DMS 273 treated with DMSO at 0.1 percent for 48 hours (cell line): ENCODE data around the gene ATXN7L3.
A peak's percentile ranks its signal among the peaks of the same experiment; 100 is the strongest.
"Not testable (repeated sequence)": the region's sequence is repeated elsewhere in the genome, so short reads cannot be mapped to it uniquely, and the experiment has no call there.

Experiments used
- DNase-seq: peaks from one replicate; lab custom pipeline; 2025; lab: John Stamatoyannopoulos, UW

Gene ATXN7L3, protein sequence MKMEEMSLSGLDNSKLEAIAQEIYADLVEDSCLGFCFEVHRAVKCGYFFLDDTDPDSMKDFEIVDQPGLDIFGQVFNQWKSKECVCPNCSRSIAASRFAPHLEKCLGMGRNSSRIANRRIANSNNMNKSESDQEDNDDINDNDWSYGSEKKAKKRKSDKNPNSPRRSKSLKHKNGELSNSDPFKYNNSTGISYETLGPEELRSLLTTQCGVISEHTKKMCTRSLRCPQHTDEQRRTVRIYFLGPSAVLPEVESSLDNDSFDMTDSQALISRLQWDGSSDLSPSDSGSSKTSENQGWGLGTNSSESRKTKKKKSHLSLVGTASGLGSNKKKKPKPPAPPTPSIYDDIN

DNA sequence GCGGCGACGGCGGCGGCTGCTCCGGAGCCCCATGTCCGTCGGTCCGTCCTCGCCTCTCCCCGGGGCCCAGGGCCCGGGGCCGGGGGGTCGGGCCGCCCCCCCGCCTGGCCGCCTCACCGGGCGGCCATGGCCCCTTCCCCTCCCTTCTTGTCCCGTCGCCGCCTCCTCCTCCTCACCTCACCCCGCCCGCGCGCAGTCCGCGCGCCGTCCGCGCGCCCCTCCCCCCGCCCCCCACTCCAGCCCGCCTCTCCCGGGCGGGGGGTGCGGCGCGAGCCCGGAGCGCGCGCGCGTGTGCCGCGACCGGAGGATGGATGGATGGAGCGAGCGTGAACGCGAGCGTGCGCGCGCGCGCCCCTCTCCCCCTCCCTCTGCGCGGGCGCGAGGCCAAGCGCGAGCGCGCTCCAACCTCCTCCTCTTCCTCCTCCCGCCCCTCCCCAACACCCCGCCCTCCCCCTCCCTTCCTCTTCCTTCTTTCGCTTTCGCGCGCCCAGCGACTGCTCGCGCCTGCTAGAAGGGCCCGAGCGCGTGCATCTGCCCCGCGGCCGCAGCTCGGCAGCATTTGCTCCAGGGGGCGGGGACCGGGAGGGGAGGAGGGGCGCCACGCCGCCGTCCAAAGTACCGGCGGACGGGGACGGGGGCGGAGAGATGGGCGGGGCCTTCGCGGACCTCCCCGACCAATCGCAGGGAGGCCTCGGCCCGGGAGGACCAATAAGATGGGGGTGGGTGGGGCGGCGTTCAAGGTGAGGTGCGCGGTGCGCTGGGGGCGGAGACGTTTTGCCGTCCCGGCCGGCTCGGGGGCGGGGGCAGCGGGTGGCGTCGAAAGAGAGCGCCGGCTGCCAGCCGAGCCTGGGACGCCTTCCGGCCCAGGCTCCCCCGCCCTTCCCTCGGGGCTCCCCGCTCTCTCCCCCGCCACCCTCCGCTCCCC, at the start of gene ATXN7L3:
ATXN7L3 (minus strand) TSS at position 332 of the 925 bp plus-strand sequence. CDS start 1,814 bp downstream, outside the sequence.
- peak; percentile 93 for DNase-seq

DNA sequence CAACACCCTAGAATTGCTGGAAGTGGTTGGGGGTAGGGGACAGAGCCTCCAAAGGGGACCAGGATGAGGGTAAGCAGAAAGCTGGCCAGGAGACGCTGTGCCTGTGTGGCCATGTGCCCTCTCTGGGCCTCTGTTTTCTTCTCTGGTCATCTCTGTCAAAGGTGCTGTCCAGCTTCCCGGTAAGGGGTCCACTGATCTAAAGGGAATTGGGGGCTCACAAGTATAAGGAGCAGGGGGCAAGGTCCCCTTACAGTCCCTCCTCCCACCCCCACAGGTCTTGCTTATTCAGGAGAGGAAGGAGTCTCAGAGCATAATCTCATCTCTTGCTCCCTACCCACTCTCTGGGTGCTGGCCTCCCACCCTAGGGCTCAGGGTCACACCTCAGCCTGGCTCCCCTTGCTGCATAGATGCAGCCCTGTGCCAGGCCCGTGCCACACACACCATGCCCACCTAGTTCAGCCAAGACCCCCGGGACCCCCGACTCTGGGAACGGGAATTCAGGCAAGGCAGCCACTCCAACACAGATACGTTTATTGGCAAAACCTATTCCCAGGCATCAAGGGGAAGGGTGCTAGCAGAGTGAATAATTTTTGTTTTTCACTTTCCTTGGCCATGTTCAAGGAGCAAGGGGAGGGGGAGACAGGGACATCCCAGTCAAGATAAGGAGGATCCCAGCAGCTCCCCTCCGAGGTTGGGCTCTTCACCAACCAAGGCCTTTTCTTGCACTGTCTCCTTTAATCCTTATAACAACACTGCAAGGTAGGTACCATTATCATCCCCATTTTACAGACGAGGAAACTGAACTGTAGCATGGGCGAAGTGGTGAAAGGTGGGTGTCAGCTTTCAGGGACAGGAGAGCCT, 48.4 kb upstream of the ATXN7L3 start:
- DNase-seq = no peak

DNA sequence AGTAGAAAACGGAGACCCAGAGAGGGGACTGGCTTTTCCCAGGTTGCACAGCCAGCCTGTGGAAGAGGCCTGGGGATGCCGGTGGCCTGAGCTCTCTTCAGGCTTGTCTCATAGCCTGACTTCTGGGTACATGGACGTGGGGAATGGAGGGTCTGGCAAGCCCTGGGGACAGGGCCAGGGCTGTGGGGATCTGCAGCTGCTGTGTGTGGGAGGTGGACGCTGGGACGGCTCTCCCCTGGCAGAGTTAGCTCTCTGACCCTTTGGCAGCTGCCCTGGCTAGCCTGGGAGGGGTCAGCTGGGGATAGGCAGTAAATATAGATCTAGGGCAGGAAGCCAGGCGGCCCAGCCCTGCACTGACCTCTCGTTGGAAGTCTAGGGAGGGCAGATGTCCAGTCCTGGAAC, 47.8 kb upstream of the ATXN7L3 start:
- no peak for DNase-seq

DNA sequence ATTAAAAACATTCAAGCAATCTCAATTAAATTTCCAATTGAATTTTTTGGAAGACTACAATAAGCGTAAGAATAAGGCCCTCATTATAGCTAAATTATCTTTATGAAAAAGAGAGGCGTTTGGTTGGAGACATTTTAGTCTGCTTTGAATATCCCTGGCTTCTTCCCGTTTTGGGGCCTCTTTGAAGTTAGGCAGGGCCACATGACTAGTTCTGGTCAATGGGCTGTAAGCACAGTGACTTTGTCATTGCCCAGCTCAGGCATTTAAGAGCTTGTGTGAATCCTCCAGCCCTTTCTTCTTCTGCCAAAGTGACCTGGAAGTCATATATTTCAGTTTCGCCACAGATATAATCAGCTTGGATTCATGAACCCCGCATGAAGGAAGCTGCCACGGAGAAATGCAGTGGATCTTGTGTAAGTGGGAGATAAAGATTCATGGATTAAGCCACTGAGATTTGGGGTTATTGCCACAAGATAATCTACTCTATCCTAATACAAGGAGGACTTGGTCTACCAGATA, 41.5 kb upstream of the ATXN7L3 start:
- DNase-seq = no peak

DNA sequence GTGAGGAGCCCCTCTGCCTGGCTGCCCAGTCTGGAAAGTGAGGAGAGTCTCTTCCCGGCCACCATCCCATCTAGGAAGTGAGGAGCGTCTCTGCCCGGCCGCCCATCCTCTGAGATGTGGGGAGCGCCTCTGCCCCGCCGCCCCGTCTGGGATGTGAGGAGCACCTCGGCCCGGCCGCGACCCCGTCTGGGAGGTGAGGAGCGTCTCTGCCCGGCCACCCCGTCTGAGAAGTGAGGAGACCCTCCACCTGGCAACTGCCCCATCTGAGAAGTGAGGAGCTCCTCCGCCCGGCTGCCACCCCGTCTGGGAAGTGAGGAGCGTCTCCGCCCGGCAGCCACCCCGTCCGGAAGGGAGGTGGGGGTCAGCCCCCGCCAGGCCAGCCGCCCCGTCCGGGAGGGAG, 38.2 kb upstream of the ATXN7L3 start:
- DNase-seq = not testable (repeated sequence)

DNA sequence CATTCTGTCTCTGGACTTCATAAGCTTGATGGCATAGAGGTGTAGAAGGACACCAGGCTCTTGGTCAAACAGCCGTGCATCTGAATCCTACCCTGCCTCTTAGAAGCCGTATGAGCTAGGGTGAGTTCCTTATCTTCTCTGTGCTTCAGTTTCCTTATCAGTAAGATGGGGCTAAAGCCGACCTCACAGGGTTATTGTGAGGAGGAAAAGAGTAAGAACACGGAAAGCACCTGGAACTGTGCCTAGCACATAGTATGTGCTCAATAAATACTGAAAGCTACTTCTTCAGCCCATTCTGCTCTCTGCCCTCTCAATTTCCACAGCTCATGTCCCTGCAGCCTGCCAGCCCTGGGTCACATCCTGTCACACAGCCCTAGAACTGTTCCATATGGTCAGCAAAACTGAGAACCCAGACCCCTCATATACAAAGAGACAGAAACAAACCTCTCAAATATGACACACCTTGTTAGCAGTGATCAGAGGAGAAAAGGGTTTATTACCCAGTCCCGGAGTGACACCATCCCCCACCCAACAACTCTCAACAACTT, 36.8 kb upstream of the ATXN7L3 start:
- no peak for DNase-seq

DNA sequence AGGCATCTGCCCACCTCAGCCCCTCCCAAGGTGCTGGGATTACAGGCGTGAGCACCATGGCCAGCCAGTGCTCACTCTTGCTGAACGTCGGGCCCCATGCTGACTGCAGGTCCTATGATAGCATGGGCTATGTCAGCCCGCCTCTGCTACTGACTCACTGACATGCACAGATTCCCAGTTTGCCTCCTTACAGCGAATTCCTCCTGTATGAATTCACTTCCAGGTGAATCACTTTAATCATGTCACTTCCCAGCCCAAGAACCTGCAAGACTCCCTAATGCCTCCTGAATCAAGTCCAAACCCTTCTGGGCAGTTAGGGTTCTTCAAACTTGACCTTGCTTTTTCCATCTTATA, 35.9 kb upstream of the ATXN7L3 start:
- DNase-seq = no peak

DNA sequence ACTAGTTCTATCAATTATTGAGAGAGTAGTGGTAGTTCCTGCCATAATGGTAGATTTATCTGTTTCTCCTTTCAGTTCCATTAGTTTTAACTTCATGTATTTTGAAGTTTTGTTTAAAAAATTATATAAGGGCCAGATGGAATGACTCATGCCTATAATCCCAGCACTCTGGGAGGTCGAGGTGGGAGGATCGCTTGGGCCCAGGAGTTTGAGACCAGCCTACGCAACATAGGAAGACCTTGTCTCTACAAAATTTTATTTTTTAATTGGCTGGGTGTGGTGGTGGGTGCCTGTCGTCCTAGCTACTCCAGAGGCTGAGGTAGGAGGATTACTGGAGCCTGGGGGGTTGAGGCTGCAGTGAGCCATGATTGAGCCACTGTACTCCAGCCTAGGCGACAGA, 33.9 kb upstream of the ATXN7L3 start:
- no peak for DNase-seq

DNA sequence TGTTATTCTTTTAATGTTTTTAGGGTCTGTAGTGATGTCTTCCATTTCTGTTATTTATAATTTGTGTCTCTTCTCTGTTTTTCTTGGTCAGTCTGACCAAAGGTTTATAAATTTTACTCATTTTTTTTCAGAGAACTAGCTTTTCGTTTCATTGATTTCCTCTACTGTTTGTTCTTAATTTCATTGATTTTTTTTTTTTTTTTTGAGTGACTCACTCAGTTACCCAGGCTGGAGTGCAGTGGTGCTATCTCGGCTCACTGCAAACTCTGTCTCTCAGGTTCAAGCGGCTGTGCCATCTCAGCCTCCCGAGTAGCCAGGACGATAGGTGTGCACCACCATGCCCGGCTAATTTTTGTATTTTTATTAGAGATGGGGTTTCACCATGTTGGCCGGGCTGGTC, 32.4 kb upstream of the ATXN7L3 start:
- DNase-seq = no peak

DNA sequence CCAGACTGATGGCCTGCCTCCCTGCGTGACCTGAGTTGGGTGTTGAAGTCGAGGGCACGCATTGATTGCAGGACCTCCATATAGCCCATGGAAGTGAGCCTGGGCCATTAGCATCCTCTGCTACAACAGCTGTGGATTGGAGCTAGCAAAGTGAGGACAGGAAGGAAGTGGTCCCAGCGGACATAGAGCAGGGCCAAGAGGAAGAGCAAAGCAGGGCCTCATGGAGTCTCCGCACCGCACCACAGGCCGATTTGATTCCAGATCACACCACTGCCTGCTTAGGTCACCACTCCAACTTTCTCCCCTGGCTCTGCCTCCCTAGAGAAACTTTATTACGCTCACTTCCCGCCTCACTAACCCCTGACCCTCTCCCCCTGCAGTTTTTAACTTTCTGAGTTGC, 30.5 kb upstream of the ATXN7L3 start:
- no peak for DNase-seq

DNA sequence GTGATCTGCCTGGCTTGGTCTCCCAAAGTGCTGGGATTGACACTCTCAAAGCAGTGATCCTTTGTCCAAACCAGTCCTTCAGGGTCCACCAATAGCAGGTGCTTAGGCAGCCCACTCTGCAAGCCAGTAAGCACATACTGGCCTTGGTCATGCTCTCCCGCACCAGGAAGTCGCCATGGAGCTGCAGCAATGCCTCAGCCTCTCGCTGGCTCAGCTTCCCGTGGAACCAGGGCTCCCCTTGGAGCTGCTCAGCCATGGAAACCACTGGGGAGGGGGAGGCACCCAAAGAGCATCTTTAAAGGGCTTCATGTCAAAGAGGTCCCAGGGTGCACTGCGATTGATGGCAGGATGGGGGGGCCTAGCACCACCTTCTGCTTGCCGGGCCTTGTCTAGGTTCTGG, 29.4 kb upstream of the ATXN7L3 start:
- DNase-seq = no peak

DNA sequence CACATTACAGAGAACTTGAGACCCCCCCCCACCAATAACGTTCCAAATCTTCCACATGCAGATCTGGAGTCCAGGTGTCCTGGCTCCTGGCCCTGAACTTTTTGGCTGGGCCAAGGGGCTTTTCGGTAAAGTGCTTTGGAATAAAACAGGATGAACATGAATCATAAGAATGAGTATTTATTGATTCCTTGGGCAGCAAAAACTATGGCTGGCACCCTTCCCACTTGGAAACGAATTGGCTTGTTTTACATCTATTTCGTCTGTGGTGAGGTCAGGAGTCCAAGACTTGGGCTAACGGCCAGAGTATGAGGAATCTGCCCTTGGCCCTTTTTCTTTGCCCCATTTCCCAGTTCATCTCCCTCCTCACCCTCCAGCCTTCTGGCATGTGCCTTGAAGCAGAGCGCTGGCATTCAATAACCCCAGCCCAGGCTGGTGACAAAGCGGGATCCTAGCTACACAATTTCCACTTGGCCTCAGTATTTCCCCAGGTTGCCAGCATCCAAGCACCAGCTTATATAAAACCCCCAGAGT, 23.9 kb upstream of the ATXN7L3 start:
- DNase-seq = peak; percentile 53

DNA sequence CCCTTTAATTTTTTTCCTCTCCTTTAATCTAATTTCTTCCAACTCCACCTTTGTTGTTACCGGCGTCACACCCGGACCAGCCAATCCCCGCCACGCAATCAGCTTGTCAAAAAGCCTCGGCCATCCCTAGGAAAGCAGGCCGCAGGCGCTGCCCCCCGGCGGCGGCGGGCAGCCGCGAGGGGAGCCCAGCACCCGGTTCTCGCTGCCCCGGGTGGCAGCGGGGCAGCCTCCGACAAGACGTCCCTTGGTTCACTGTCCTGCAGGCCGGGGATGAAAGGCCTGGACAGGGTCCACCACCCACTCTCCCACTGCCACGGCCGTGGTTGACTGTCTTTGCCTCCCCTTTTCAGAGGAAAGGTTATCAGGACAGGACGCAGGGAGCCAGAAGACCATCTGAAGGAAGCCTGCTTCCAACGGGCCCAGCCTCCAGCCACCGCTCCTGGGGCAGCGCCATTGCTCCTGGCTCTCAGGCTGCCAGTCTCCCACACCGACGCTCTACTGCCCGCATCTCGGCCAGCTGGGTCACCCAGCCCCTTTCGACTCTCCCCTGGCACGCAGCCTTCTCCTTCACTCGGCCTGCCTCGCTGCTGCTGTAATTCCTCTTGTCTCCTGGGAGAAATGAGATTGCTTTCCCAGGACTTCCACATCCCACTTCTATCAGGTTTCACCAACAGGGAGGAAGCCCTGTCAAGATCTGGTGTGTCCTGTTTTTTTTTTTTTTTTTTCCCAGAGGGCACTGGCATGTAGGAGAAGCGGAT, 22.6 kb upstream of the ATXN7L3 start:
- DNase-seq = peak; percentile 89

DNA sequence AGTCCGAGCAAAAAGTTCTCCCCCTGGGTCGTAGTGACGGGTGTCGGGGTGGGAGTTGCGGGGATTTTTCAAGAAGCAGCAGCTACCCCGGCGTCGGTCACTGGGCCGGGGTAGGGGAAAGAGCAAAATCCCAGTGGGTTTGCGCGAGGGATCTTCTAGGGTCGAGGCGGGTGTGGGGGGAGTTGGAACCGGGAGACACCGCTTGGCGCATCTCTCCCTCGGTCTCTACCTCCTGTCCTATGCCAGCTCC, 22.1 kb upstream of the ATXN7L3 start:
- no peak for DNase-seq

DNA sequence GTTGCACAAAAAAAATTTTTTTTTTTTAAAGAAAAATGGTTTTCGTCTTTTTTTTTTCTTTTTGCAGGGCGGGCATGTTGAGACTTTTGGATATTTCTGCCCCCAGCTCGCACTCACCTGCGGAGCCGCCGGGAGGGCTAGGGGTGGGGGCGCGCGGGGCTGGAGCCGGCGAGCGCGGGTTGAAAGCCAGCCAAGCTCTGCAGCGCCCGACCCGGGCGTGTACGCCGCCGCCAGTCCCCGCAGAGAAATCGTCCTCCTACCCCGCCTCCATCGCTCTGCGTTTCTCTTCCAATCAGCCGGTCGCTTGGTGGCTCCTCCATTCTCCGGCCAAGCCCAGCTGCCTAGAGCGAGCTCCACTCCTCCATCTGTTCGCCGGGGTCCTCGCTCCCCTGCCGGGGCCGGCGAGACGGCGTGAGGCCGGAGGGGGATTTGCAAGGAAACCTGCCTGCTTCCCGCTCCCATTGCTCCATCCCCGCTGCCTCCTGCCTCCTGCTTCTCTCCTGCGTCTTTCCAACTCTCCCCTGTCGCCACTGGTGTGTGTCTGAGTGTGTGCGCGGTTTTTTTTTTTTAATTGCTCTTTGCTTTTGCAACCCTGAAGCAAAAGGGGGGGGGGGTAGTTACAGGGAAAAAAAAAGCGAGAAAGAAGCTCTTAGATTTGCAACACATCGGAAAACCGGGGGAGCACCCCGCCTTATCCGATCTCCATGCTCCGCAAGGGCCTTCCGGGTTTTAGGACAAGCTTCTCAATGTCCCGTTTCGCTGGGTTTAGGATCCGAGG, 21.6 kb upstream of the ATXN7L3 start:
- DNase-seq = peak; percentile 83

DNA sequence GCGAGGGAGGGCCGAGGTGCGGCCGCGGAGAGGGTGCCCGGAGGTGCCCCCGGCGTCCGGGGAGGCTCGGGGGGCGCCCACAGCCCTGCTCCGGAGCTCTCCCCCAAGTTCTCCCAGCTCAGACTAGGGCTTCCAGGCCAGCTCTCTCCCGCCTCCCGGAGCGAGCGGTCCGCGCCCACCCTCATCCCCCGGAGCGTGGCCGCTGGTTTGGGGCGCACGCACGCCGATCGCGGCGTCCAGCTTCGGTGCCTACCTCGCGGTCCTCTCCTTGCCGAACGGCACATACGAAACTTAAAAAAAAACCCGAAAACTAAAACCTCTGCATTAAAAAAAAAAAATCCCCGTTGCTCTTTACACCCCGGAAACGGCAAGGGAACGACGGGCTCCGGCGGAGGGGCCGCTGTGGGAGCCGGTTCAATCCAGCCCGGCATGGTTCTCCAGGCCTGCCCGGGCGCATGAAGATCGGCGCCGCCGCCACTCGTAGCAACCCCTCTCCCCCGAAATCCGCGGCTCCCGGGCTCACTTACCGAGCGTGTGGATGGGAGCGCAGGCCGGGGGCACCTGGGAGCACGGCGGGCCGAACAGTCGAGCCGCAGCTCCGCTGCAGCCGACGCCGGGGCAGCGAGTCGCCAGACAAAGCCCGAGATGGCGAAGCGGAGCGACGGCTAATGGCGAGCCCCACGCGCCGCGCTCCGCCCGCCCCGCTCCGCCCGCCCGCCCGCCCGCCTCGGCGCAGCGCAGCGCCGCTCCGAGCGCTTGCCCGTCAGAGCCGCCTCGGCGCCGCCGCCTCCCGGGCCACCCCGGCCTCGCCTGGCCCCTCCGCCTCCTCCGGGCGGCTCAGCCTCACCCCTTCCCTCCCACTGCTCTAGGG, 20.8 kb upstream of the ATXN7L3 start:
- no peak for DNase-seq

DNA sequence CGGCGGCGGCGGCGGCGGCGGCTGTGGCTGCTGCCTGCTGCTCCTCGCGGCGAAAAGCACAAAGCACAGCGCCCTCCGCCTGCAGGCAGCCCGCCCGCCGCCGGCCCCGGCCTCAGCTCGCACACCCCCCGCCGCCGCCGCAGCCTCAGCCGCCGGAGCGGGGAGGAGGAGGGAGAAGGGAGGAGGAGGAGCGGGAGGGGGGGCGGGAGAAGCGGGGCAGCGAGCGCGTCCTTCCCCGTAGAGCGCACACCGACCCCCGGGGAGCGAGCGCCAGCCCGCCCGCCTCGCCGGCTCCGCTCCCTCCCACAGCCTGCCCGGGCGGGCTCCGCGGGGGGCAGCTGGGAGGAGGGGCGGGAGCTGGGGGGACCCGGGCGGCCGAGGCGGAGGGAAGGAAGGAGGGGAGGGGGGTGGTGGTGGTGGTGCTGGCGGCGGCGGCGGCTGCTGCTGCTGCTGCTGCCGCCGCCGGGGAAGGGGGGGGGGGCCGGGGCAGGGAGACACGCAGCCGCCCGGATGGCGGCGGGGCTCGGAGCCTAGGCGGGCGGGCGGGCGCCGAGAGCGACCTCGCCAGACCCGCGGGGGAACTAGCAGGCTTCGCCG, 20.0 kb upstream of the ATXN7L3 start, which contains the start of gene UBTF:
UBTF (minus strand) TSS at position 60 of the 597 bp plus-strand sequence. CDS start 1,446 bp downstream, outside the sequence.
- peak; percentile 45 for DNase-seq

DNA sequence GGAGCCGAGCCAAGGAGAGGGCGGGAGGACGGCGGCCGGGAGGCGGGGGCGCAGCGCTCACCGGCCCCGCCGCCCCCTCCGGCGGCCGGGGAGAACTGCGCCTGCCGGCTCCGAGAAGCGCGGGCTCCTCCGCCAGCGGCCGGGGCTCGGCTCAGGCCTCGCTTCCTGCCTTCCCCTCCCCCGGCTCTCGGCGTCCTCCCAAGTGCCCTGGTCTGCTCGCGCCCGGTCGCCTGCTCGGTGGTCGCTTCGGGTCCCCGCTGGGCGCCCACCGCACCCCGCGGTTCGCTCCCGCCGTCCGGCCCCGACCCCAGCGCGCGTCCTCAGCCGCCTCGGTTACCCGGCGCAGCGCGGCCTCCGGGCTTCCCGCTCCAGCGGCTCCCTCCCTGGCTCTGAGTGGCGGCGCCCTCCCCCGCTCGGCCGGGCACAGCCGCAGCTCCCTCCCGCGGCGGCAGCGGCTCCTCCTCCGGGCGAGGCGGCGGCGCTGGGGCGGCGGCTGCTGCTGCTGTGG, 19.5 kb upstream of the ATXN7L3 start:
- no peak for DNase-seq
